ENCODE measurements around the gene PPM1J.

GRCh38 chr1:112698366-112699310 is 16.5 kb downstream of the PPM1J start:
- TF ChIP-seq CTCF (IDR thresholded peaks at IDR 0.05), result no peak
- TF ChIP-seq POLR2AphosphoS5 (IDR thresholded peaks at IDR 0.05; ENCODE audit: insufficient read depth in 1 of 2, low read depth in 1 of 2), result no peak
- no peak for TF ChIP-seq POLR2A (IDR thresholded peaks at IDR 0.05)
